ENCODE measurements around the gene NXPH3.
A peak's percentile ranks its signal among the peaks of the same experiment; 100 is the strongest.

The NXPH3 gene

DNA sequence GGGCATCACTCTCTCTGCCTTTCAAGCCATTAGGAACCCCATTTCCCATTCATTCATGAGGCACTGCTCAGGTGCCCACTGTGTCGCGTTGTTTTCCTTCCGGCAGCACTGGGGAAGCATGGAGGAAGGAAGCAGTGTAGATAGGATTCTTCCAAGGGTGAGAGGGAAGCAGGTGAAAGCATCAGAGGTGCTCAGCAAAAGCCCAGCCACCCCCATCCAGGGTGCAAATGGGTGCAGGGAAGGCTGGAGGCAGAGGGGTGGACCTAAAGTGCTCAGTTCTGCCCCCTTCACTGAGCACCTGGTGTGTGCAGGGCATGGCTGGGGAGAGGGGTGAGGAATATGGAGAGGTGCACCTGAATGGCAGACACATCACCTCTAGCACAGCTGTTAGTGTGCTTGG lies 3.4 kb upstream of the NXPH3 start:
- no peak overlapping the region for H3K9ac ChIP-seq (ENCODE audit: low read depth, low read length)
- H3K36me3 ChIP-seq (ENCODE audit: insufficient read depth, low read depth, low read length), result no peaks in the 10 kb centered on the region
- H3K9me3 ChIP-seq (ENCODE audit: insufficient read depth, low read depth, low read length), result no peaks in the 10 kb centered on the region
- H3K4me3 ChIP-seq (ENCODE audit: low read length), result no peak overlapping the region
- H3K4me1 ChIP-seq (ENCODE audit: insufficient read depth, low read length), result peaks cover 8% of the 10 kb centered on the region; the same call in 1 of the 2 replicates
- peaks cover 65% of the 10 kb centered on the region for H3K27me3 ChIP-seq (ENCODE audit: insufficient read depth, low read length)
- H3K27ac ChIP-seq (ENCODE audit: low read length), result no peak overlapping the region

DNA sequence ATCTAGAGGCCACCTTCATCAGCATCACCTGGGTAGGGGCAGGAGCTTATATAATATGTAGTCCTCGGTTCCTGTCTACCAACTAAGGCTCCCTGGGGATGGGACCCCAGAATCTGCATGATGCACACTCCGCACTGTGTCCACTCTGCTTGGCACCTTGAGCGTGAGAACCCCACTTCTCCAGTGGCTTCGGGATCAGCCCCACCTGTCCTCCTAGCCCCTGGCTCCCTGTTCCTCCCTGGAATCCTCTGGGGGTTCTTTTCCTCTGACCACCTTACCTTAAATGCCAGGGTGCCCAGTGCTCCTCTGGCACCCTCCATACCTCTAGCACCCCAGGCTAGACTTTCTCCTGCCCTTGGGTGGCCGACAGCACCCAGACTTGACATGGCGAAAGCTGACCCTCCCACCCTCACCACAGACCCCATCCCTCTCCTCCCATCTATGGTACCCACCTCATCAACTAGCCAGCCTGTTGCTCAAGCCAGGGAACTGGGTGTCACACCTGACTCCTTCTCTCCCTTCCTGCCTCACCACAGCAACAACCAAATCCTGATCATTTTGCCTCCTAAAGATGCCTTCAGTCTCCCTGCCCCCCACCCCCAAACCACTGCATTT lies 2.8 kb upstream of the NXPH3 start:
- Histone ChIP-seq H3K36me3 (ENCODE audit: insufficient read depth, low read depth, low read length) (no peaks in the 10 kb centered on the region), H3K27me3 (ENCODE audit: insufficient read depth, low read length) (peaks cover 72% of the 10 kb centered on the region), H3K9ac (ENCODE audit: low read depth, low read length) (no peak overlapping the region), H3K9me3 (ENCODE audit: insufficient read depth, low read depth, low read length) (no peaks in the 10 kb centered on the region), H3K4me1 (ENCODE audit: insufficient read depth, low read length) (peaks cover 8% of the 10 kb centered on the region; the same call in 1 of the 2 replicates), H3K27ac (ENCODE audit: low read length) (no peak overlapping the region), H3K4me3 (ENCODE audit: low read length) (no peak overlapping the region)

DNA sequence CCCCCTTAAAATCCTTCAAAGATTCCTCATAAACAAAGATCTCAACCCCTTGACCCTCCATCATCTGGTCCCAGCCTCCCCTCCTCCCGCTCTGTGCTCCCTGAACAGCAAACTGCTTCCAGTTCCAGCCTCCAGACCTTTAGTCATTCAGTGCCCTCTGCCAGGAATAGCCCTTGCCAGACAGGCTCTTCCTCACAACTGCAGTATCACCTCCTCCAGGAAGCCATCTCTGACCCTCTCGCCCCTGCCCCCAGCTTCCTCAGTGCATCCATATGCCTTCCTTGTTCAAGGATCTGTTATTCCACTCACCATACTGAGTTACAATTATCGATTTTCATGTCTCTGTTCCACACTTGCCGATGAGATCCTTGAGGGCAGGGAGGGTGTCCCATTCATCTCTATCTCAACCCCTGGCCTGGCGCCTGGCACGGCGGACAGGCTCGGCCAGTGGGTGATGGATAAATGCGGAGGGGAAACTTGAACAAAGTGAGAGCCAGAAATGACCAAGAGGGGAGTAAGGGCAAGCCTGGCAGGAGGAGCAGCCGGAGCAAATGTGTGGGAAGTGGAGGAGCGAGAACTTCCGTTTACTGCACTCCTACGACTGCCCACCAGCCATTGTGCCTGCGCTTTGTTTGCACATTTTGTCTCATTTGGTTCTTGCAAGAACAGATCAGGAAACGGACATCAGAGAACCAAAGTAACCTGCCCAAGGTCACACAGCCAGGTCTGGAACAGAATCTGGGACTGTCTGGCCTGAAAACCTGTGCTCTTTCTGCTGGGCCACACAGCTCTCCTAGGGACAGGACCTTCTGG lies 2.0 kb upstream of the NXPH3 start:
- Histone ChIP-seq H3K36me3 (ENCODE audit: insufficient read depth, low read depth, low read length) (no peaks in the 10 kb centered on the region), H3K9me3 (ENCODE audit: insufficient read depth, low read depth, low read length) (no peaks in the 10 kb centered on the region), H3K27me3 (ENCODE audit: insufficient read depth, low read length) (peaks cover 73% of the 10 kb centered on the region), H3K9ac (ENCODE audit: low read depth, low read length) (no peak overlapping the region), H3K4me1 (ENCODE audit: insufficient read depth, low read length) (peaks cover 8% of the 10 kb centered on the region; the same call in 1 of the 2 replicates), H3K4me3 (ENCODE audit: low read length) (no peak overlapping the region), H3K27ac (ENCODE audit: low read length) (no peak overlapping the region)

DNA sequence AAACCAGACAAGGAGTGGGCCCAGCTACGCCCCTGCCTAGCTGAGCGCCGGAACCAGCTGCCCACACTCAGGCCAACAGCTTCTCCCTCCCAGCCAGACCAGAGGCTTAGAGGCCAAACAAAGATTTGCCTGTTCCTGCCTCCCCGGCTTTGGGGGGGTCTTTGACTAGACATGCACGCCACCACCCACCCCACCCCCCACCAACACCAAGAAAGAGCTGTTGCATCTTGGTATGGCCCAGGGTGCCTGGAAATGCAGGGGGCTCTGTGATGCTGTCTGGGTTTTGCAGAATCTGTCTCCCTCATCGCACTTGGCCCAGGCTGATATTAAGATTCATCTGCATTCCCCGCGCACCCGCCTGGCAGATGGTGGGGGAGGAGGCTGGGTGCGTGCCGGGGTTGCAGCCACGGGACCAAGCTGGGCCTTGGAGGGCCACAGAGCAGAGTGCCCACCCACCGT lies 1.3 kb upstream of the NXPH3 start:
- no peaks in the 10 kb centered on the region for H3K9me3 ChIP-seq (ENCODE audit: insufficient read depth, low read depth, low read length)
- no peaks in the 10 kb centered on the region for H3K36me3 ChIP-seq (ENCODE audit: insufficient read depth, low read depth, low read length)
- no peak overlapping the region for H3K27ac ChIP-seq (ENCODE audit: low read length)
- peaks cover 75% of the 10 kb centered on the region for H3K27me3 ChIP-seq (ENCODE audit: insufficient read depth, low read length)
- peaks cover 8% of the 10 kb centered on the region; the same call in 1 of the 2 replicates for H3K4me1 ChIP-seq (ENCODE audit: insufficient read depth, low read length)
- H3K9ac ChIP-seq (ENCODE audit: low read depth, low read length), result no peak overlapping the region
- H3K4me3 ChIP-seq (ENCODE audit: low read length), result no peak overlapping the region

DNA sequence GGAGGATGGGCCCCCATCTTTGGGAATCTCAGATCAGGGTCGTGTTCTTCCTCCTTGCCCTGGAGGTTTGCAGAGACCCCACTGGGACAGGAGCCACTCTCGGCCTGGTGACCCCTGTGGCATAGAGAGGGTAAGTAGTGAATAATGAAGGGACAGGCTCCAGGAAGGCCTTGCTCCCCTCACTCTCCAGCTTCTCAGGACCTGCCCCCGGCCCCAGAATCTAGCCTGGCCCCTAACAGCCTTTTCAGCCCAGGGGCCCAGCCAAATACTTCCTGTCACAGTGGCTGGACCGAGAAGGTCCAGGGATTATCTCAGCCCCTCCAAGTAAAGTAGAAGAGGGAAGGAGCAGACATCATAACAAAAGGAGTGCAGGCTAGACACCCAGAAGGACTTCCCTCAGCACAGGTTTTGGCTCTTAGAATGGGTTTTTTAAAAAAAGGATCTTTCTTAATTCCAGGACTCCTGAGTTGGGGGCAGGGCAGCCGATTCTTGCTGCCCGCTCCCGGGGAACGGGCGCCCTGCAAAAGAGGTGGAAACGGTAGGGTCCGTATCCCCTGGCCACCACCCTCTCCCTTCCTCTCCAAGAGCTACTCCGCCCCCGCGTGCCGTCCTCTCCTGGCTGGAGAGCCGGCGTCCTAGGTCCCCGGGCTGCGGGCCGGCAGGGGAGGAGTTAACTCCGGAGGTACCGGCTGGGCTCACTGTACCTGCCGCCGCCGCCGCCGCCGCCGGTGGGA lies 559 bp upstream of the NXPH3 start:
- no peaks in the 10 kb centered on the region for H3K36me3 ChIP-seq (ENCODE audit: insufficient read depth, low read depth, low read length)
- H3K4me1 ChIP-seq (ENCODE audit: insufficient read depth, low read length), result peaks cover 8% of the 10 kb centered on the region; the same call in 1 of the 2 replicates
- no peaks in the 10 kb centered on the region for H3K9me3 ChIP-seq (ENCODE audit: insufficient read depth, low read depth, low read length)
- peaks cover 74% of the 10 kb centered on the region for H3K27me3 ChIP-seq (ENCODE audit: insufficient read depth, low read length)
- H3K27ac ChIP-seq (ENCODE audit: low read length), result no peak overlapping the region
- no peak overlapping the region; the same call in 1 of the 2 replicates for H3K9ac ChIP-seq (ENCODE audit: low read depth, low read length)
- peak overlapping the region; percentile 72 for H3K4me3 ChIP-seq (ENCODE audit: low read length)

DNA sequence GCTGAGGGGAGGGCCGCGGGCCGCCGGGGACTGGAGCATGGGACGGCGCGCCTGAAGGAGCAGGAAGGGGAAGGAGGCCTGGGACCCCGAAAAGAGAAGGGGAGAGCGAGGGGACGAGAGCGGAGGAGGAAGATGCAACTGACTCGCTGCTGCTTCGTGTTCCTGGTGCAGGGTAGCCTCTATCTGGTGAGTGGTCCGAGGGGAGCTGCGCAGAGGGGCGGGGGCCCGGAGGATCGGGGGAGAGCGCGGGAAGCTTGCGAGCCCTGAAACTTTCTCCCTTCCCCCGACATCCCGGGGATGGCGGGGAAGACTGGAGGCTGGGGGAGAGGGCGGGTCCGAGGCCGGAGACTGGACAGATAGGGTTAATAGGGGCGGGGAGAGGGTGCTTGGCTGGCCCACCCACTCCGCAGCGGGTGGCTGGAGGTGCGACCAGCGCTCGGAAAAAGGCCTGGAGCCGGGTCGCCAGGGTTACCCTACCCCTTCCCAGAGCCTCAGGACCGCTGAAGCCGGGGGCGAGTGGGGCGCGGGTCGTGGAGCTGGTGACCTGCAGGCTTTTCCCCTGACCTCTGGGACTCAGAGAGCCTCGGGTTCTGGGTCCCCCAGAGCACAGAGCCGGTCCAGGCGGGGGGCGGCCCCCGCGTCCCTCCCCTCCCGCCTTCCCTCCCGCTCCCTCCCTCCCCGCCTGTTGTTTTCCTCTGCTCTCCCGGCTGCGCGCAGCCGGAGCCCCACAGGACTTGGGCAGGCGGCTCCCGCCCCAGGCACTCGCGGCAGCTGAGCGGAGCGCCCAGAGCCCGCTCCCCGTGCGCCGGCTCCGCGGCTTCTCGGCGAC lies 631 bp downstream of the NXPH3 start:
- H3K36me3 ChIP-seq (ENCODE audit: insufficient read depth, low read depth, low read length), result no peaks in the 10 kb centered on the region
- peaks cover 8% of the 10 kb centered on the region; the same call in 1 of the 2 replicates for H3K4me1 ChIP-seq (ENCODE audit: insufficient read depth, low read length)
- no peak overlapping the region for H3K27ac ChIP-seq (ENCODE audit: low read length)
- H3K9ac ChIP-seq (ENCODE audit: low read depth, low read length), result peak overlapping the region; percentile 68; the same call in 1 of the 2 replicates
- H3K9me3 ChIP-seq (ENCODE audit: insufficient read depth, low read depth, low read length), result no peaks in the 10 kb centered on the region
- H3K27me3 ChIP-seq (ENCODE audit: insufficient read depth, low read length), result peaks cover 62% of the 10 kb centered on the region
- peak overlapping the region; percentile 91 for H3K4me3 ChIP-seq (ENCODE audit: low read length)

DNA sequence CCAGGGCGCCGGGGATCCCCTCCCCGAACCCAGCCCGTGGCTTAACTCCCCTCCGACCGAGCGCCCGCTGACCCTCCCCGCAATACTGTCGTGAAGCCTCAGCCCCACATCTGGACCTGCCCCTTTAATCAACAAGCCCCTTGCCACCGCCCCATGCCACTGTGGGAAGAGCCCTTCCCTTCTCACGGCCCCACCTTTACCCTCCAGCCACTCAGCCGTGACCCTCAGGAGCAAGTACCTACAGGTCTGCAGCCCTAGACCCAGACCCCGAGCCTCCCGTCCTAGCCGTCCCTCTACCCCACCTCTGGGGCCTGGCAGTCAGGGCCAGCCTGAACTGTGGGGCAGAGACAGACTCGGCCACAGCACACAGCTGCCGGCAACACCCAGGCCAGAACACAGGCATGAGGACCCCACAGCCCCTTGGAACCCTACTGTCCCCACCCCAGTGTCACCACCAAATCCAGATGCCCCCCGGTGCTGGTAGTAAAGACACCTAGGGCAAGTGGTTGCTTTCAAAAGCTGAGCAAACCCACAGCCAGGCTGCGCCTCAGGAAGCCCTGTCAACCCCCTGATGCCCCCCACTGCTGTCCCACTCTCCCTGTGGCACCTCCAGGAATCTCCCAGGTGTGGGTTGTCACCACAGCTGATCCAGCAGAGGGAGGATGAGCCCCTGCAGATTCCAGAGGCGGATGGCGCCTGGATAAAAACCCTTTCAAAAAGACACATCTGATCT lies 1.4 kb downstream of the NXPH3 start:
- peak overlapping the region; percentile 68; the same call in 1 of the 2 replicates for H3K9ac ChIP-seq (ENCODE audit: low read depth, low read length)
- H3K4me1 ChIP-seq (ENCODE audit: insufficient read depth, low read length), result peaks cover 8% of the 10 kb centered on the region; the same call in 1 of the 2 replicates
- H3K27me3 ChIP-seq (ENCODE audit: insufficient read depth, low read length), result peaks cover 55% of the 10 kb centered on the region
- no peaks in the 10 kb centered on the region for H3K9me3 ChIP-seq (ENCODE audit: insufficient read depth, low read depth, low read length)
- no peaks in the 10 kb centered on the region for H3K36me3 ChIP-seq (ENCODE audit: insufficient read depth, low read depth, low read length)
- H3K27ac ChIP-seq (ENCODE audit: low read length), result no peak overlapping the region
- H3K4me3 ChIP-seq (ENCODE audit: low read length), result peak overlapping the region; percentile 91

DNA sequence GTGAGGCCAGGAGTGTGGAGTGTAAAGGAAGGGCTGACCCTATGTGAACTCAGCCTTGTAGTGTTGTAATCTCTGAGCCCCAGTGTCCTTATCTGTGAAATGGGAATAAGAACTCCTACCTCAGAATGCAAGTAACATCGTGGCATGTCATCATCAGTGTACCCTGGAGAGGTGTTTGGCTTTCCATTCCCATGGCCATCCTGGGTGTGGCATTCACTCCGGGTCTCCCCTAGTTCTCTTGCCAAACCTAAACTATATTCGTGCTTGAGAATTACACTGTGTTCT lies 1.9 kb downstream of the NXPH3 start:
- H3K27me3 ChIP-seq (ENCODE audit: insufficient read depth, low read length), result peaks cover 50% of the 10 kb centered on the region

DNA sequence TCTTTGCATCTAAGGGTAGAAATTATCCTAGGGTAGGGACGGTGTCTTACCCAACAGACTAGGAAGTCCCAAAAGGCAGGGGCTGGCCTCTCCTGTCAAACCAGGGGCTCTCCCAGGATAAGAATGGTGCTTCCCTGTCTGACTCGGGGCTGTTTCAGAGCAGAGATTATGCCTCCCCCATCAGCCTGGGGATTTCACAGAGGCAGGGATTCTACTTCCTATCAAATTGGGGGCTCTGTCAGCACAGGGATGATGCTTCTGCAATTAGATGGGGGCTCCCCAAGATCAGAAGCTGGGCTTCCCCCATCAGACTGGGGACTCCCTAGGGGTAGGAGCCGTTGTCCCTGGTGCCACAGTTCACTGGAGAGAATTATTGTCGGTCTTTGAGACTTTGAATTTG lies 2.3 kb downstream of the NXPH3 start:
- no peak overlapping the region for H3K27ac ChIP-seq (ENCODE audit: low read length)
- peaks cover 8% of the 10 kb centered on the region; the same call in 1 of the 2 replicates for H3K4me1 ChIP-seq (ENCODE audit: insufficient read depth, low read length)
- H3K9me3 ChIP-seq (ENCODE audit: insufficient read depth, low read depth, low read length), result no peaks in the 10 kb centered on the region
- no peak overlapping the region for H3K4me3 ChIP-seq (ENCODE audit: low read length)
- no peak overlapping the region for H3K9ac ChIP-seq (ENCODE audit: low read depth, low read length)
- peaks cover 47% of the 10 kb centered on the region for H3K27me3 ChIP-seq (ENCODE audit: insufficient read depth, low read length)
- H3K36me3 ChIP-seq (ENCODE audit: insufficient read depth, low read depth, low read length), result no peaks in the 10 kb centered on the region

More for the DNA sequence above, 1.9 kb downstream of the NXPH3 start:
- Histone ChIP-seq H3K9me3 (ENCODE audit: insufficient read depth, low read depth, low read length) (no peaks in the 10 kb centered on the region), H3K36me3 (ENCODE audit: insufficient read depth, low read depth, low read length) (no peaks in the 10 kb centered on the region), H3K9ac (ENCODE audit: low read depth, low read length) (no peak overlapping the region), H3K27ac (ENCODE audit: low read length) (no peak overlapping the region), H3K4me3 (ENCODE audit: low read length) (no peak overlapping the region; the same call in 1 of the 2 replicates), H3K4me1 (ENCODE audit: insufficient read depth, low read length) (peaks cover 8% of the 10 kb centered on the region; the same call in 1 of the 2 replicates)

DNA sequence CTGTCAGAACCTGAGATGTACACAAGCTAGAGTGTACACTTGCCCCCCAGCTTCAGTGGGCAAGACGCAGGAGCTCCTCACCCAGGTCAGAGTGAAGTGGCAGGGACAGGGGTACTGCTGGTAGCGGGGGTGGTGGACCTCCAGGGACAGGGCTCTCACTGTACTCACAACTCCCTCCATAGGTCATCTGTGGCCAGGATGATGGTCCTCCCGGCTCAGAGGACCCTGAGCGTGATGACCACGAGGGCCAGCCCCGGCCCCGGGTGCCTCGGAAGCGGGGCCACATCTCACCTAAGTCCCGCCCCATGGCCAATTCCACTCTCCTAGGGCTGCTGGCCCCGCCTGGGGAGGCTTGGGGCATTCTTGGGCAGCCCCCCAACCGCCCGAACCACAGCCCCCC lies 2.7 kb downstream of the NXPH3 start:
- Histone ChIP-seq H3K27ac (ENCODE audit: low read length) (no peak overlapping the region), H3K36me3 (ENCODE audit: insufficient read depth, low read depth, low read length) (no peaks in the 10 kb centered on the region), H3K9me3 (ENCODE audit: insufficient read depth, low read depth, low read length) (no peaks in the 10 kb centered on the region), H3K27me3 (ENCODE audit: insufficient read depth, low read length) (peaks cover 43% of the 10 kb centered on the region), H3K9ac (ENCODE audit: low read depth, low read length) (no peak overlapping the region), H3K4me3 (ENCODE audit: low read length) (no peak overlapping the region), H3K4me1 (ENCODE audit: insufficient read depth, low read length) (peaks cover 5% of the 10 kb centered on the region; the same call in 1 of the 2 replicates)
